GM19351 (cell line): Measurements from ENCODE around the gene IL27RA.
"Not testable (repeated sequence)": the region's sequence is repeated elsewhere in the genome, so short reads cannot be mapped to it uniquely, and the experiment has no call there.

ENCODE experiments used
- ATAC-seq: cut with Tn5 transposase; IDR thresholded peaks from one replicate; pipeline ENCODE4 v1.9.1; 2021; ENCODE audit warnings: mild to moderate bottlenecking, moderate library complexity; ENCODE audit not compliant: unreplicated experiment

IL27RA gene

DNA sequence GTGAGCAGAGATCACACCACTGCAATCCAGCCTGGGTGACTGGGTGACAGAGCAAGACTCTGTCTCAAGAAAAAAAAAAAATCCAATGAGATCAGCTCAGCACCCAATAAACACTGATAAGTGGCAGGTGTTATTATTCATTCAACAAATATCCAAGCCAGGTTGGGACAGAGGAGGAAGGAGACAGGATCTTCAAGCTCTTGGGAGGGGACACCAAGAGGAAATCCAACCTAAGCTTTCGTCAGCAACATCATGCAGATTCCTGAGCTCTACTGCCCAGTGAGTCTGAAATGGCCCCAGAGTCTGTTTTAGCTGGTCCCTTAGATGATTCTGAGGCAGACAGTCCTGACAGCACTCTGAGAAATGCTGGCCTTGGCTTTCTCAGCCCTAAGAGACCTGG lies 33.1 kb upstream of the IL27RA start:
- no peak for ATAC-seq

DNA sequence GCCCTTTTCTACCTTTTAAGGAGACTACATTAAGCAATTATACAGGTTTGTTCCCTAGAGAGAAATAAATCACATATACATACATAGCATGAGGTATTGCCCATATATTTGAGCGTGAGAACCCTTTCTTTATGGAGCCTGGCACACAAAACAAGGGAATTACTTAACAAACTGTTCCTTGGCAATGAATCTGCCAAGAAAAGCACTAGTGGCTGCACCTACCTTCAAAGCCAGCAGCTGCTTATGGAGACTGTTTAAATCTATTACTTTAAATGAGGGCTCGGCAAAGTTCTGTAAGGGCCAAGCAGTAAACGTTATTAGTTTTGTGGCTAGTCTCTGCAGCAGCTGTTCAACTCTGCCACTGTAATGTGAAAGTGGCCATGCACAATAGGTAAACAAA lies 32.5 kb upstream of the IL27RA start:
- ATAC-seq, result no peak

DNA sequence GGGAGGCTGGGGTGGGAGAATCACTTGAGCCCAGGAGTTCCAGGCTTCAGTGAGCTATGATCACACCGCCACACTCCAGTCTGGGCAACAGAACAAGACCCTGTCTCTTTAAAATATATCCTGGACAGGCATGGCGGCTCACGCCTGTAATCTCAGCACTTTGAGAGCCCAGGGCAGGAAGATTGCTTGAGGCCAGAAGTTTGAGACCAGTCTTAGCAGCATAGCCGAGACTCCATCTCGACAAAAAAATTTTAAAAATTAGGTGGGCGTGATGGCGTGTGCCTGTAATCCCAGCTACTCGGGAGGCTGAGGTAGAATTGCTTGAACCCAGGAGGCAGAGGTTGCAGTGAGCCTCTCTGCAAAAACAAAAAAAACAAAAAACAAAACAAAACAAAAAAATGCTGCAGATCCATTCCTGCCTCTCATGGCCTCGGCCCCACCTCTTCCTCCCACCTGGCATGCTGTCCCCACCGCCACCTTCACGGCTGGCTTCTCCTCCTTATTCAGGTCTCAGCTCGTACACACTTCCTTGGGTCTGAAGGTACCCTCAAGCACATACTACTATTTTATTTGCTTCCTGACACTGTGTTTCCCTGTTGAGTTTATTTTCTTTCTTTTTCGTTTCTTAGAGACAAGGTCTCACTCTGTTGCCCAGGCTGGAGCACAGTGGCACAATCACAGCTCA lies 30.7 kb upstream of the IL27RA start:
- ATAC-seq, result no peak

DNA sequence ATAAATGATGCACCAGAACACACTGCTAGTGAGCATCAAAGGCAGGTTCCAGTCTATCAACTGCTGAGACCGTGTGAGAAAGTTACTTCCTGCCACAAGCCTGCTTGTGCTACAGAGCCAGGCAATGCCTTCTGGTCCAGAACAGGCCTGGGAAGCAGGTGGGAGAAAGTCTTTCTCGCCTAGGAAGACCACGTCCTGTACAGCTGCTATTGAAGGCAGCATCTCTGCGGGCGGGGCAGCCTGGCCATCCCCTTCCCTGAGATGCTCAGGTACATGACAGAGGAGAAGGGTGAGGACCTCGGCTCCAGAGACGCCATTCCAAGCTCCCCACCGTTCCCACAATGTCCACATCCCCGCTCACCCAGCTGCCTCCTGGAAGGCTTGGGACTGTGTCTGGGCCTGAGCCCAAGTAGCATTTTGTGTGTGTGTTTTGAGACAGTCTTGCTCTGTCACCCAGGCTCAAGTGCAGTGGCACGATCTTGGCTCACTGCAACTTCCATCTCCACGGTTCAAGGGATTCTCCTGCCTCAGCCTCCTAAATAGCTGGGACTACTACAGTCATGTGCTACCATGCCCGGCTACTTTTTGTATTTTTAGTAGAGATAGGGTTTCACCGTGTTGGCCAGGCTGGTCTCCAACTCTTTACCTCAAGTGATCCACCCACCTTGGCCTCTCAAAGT lies 28.9 kb upstream of the IL27RA start:
- no peak for ATAC-seq

DNA sequence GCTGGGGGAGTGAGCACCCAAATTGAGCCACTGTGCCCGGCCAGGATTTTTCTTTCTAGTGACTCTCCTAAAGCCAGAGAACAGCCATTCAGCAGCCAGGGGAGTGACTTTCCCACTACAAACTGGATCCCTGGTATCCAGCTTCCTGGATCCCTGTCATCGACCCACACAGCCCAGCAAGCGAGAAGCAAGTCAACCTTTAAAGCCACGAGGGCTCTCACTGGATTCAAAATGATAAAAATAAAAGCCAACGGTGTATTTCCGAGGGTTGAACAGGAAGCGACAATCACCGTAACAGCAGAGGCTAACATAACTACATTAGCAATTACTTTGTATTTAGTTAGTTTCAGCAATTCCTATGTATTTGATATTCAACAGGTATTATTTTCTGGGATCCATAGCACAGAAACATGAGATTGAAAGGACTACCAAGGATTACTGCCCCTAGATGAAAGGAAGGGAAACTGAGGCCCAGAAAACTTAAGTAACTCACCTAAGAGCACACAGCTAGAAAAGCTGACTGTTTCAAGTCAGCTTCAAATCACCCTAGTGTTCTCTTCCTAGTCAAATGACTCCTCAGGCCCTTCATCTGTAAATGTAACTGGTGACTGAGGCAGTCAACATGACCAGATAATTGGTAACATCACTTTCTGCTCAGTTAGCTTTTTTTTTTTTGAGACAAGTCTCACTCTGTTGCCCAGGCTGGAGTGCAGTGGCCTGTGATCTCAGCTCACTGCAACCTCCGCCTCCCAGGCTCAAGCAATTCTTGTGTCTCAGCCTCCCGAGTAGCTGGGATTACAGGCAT lies 28.1 kb upstream of the IL27RA start:
- no peak for ATAC-seq

DNA sequence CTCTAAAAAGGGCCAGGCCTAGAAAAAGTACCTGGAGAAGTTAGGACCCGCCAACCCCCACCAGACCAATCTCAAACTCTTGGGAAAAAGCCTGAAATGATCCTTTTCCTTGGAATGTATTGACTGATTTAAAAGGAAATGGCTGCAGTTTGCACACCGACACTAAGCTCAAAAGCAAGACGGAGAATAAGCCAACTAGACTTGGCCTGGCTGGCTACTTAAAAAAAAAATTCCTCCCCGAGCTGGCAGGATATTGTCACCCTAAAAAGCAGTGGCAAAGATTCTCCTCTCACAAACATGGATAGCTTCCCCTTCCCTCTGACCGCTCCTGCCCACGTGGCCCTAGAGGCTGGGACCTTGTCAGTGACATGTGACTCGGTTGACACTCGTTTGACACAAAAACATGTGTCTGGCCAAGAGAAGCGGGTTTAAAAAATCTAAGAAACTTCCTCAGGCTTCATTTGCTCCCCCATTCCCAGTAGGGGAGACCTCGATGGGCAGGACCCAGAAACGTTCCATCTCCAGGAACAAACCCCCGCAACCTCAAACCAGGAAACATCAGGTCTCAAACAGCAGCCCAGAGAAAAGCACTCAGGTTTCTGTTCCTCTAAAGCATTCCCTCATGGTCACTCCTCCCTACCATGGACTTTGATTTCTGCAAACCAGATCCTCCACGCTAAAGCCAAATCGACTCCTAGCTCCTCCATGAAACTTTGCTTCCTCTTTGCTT lies 26.8 kb upstream of the IL27RA start:
- ATAC-seq, result no peak

DNA sequence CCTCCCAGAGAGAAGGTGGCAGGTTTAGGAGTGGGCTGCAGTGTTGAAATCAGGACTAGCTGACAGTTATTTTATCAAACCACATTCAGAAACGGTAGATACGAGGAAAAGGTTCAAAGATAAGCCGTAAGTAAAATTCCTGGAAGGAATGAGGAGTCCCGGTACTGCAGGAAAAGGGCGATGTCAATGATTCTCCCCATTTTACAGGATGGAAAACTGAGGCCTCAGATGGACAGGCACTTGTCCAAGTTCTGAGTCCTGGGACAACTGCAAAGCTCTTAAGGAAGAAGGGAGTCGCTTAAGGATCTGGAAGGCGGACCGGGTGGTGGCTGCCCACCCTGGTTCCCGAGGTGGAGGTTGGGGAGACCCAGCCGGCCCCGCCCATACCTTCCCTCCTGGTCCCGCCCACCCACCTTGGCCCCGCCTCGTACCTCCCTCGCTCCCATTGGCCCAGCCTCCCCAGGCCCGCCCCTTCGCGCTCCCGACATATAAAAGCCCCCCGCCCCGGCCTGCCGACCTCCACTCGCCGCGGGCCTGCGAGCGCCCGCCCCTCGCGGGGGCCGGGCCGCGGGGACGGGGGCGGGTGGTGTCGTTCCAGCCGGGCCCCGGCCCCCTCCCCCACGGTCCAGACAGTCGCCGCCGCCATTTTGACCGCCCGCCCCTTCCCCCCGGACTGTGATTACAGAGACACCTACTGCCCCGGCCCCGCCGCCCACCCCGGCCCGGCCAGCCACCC lies 26.0 kb upstream of the IL27RA start:
- peak; percentile 31 for ATAC-seq

DNA sequence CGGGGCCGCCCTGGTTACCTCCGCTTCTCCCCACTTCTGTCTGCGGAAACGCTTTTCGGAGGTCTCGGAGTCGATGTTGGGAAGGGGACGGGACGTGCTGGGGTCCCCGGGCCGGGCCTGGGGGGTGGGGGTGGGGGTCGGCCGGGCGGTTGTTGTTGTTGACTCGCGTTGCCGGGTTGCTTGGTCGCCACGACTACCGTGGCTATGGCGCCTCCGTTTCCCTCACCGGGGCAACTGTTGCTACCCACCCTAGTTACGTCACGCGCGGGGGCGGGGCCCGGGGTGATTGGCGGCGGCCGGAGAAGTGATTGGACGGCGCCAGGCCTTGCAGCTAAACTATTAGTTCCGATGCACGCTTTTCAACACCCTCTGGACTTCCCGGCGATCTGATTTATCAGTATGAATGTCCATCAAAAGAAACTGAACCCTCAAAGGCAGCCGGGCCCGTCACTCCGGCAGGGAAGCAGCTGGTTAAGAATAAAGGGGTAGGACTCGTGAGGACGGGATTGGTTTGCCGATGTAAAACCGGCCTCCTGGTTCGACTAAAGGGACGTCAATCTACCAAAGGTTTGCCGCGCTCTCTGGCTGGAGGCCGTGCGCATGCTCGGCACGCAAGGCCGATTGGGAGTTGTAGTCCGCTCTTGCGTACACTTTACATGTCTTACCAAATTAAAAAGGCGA lies 25.3 kb upstream of the IL27RA start, which contains the start of gene RFX1:
Gene RFX1, minus strand, starts transcription at position 236 of the 681 bp plus-strand sequence. CDS start 12,477 bp downstream, outside the sequence.
- peak; percentile 68 for ATAC-seq

DNA sequence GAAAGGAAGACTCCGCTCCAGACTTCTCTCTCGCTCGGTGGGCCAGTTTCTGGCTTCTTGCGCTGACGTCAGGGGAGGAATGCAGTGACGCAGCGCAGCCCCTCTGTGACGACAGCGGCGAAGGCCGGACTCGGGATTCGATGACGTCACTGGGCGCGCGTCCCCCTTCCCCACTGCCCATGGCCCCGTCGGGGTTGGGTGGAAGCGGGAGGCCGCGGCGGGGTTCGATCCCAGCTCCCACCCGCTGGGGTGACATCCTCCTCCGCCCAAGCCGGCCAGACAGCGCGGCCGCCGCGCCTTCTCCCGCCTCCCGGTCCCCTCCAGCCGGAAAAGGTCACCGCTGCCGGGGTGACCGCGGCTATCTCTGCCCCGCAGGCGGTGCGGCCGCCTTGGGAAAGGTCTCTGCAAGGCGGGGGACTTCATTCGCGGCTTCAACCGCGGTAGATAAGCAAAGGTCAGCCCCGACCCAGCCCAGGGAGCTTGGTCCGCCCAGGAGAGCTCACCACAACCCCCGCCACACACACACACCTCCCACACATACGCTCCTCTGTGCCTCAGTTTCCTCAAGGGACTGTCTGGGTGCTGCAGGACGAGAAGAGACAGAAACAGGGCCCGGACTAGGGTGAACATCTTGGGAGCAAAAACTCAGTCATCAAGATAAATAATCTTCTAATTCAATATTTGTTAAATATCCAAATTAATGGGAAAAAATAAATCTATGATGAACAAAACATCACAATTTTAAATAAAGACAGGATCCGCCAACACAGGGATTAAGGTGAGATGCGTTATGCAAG lies 24.6 kb upstream of the IL27RA start:
- ATAC-seq, result peak; percentile 27

DNA sequence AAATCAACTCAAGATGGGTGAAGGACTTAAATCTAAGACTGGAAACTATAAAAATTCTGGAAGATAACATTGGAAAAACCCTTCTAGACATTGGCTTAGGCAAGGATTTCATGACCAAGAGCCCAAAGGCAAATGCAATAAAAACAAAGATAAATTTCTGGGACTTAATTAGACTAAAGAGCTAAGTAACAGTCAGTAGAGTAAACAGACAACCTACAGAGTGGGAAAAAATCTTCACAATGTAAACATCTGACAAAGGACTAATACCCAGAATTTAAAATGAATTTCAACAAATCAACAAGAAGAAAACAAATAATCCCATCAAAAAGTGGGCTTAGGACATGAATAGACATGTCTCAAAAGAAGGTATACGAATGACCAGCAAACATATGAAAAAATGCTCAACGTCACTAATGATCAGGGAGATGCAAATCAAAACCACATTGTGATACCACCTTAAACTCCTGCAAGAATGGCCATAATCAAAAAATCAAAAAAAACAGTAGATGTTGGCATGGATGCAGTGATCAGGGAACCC lies 19.1 kb upstream of the IL27RA start:
- no peak for ATAC-seq

DNA sequence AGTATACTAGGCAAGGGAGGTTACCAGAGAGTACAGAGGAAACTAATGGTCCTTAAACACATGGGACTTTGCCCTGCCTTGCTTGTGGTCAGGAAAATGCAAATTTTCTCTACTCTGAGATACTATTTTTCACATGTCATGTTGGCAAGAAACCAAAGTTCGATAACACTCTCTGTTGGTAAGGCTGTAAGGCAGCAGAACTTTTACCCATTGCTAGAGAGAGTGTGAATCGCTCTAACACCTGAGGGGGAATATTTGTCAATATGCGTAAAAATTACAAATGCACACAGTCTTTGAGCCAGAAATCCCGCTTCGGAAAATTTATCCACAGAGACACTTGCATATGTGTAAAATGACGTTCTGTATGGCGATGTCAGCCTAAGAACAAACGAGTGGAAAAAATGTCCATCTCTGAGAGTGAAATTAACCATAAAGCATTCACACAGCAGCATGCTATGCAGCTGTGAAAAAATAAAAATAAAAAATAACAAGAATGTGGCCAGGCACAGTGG lies 16.0 kb upstream of the IL27RA start:
- ATAC-seq, result peak; percentile 62

DNA sequence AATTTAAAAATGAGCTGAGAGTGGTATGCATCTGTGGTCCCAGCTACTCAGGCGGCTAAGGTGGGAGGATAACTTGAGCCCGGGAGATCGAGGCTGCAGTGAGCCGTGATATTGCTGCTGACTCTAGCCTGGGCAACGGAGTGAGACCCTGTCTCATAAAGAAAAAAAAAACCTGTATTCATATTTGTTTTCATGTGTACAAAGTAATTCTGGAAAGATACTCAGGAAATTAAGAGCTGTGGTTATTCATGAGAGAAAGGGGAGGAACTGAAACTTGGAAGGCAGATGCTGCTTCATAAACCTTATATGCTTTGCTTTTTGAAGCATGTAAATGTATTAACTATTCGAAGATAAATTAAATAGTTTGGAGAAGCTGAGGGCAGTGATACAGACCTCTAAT lies 12.5 kb upstream of the IL27RA start:
- ATAC-seq, result no peak

DNA sequence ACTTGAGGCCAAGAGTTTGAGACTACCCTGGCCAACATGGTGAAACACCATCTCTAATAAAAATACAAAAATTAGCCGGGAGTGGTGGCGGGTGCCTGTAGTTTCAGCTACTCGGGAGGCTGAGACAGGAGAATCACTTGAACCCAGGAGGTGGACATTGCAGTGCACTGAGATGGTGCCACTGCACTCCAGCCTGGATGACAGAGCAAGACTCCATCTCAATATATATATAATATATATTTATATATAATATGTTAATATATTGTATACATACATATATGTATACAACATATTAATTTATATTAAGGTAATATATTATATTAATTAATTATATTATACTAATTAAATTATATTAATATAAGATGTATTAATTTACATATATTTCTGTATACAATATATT lies 11.8 kb upstream of the IL27RA start:
- not testable (repeated sequence) for ATAC-seq

DNA sequence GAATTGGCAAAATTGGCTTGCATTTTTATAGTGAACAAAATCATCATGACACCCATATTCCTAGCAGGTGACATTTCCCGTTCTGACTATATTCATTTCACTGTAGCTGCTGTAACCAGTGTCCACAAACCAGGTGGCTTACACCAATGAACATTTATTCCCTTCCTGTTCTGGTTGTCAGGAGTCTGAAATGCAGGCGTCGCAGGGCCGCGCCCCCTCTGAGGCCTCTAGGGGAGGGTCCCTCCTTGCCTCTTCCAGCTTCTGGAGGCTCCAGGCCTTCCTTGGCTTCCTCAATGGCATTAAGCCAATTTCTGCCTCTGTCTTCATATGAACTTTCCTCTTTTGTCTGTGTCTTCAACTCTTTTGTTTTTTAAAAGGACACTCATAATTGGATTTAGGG lies 10.1 kb upstream of the IL27RA start:
- ATAC-seq, result no peak

DNA sequence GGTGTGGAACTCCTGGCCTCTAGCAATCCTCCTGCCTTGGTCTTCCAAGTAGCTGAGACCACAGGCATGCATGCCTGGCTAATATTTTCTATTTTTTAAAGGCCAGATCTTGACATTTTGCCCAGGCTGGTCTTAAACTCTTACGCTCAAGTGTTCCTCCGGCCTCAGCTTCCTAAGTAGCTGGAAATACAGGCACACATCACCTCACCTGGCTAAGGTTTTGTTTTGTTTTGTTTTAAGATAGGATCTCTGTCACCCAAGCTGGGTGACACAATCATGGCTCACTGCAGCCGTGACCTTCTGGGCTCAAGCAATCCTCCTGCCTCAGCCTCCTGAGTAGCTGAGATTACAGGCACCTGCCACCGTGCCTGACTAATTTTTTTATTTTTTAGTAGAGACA lies 9.1 kb upstream of the IL27RA start:
- no peak for ATAC-seq

DNA sequence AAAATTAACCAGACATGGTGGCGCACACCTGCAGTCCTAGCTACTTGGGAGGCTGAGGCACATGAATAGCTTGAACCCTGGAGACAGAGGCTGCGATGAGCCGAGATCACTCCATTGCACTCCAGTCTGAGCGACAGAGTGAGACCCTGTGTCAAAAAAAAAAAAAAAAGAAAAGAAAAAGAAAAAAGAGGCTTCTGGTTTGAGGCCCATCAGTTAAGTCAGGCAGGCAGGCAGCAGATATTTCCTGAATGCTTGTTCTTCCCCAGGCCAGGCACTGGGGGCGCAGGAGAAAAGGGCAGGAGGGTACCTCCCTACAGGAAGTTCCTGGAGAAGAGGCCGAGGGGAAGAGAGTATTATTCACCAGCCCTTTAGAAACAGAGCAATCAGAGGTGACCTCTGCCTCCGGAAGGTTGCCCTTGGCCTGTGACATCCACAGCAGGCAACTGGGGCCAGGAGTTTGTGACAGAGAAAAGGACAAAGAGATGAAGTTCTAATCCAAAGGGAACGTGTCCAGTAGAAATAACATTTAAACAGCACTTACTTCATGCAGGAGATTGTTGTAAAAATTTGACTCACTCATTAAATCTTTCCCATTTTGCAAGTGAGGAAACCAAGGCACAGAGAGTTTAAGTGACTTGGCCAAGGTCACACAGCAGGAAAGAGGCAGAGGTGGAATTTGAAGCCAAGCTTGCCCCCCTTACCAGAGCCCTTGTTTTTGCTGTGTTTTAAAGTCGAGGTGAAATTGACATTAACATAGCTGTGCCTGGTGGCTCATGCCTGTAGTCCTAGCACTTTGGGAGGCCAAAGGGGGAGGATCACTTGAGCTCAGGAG lies 7.9 kb upstream of the IL27RA start:
- ATAC-seq, result no peak

DNA sequence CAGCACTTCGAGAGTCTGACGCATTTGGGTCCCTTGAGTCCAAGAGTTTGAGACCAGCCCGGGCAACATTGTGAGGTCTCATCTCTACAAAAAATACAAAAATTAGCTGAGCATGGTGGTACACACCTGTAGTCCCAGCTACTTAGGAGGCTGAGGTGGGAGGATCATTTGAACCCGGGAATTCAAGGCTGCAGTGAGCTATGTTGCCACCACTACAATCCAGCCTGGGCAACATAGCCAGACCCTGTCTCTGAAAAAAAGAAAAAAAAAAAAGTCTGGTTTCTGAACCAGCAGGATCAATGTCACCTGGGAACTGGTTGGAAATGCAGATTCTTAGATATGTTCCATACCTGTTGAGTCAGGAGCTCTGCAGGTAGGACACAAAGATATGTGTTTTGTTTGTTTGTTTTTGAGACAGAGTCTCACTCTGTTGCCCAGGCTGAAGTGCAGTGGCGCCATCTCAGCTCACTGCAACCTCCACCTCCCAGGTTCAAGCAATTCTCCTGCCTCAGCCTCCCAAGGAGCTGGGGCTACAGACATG lies 4.8 kb upstream of the IL27RA start:
- ATAC-seq, result not testable (repeated sequence)
